Stimulated activated CD8-positive, alpha-beta memory T cell treated with anti-CD3 and anti-CD28 coated beads, Interleukin-12 subunit alpha, Interleukin-12 subunit beta, amount 100 ng/mL, for 4 hours (primary cell): ENCODE data around the gene BACE1-AS.
"Not testable (repeated sequence)": the region's sequence is repeated elsewhere in the genome, so short reads cannot be mapped to it uniquely, and the experiment has no call there.

Source experiments
- DNase-seq: peaks from one replicate; pipeline ENCODE4 v3.0.0-alpha.2; 2020; ENCODE audit warnings: low read depth

Gene BACE1-AS

GRCh38 chr11:117290809-117291396 lies at the start of gene BACE1-AS:
Gene BACE1-AS (plus strand): TSS chr11:117291346.
- no peak for DNase-seq

GRCh38 chr11:117248341-117248740 lies 42.8 kb upstream of the BACE1-AS start:
- no peak for DNase-seq

- no peak for DNase-seq
Observed at GRCh38 chr11:117249571-117249970, 41.6 kb upstream of the BACE1-AS start.

GRCh38 chr11:117251506-117251905 lies 39.6 kb upstream of the BACE1-AS start:
- DNase-seq = no peak

GRCh38 chr11:117255966-117256365 lies 35.2 kb upstream of the BACE1-AS start:
- no peak for DNase-seq

- DNase-seq = no peak
Observed at GRCh38 chr11:117256573-117256972, 34.6 kb upstream of the BACE1-AS start.

- DNase-seq = no peak
Observed at GRCh38 chr11:117258576-117258975, 32.6 kb upstream of the BACE1-AS start.

GRCh38 chr11:117259417-117259816 lies 31.7 kb upstream of the BACE1-AS start:
- no peak for DNase-seq

- not testable (repeated sequence) for DNase-seq
Observed at GRCh38 chr11:117264624-117265323, 26.4 kb upstream of the BACE1-AS start.

- no peak for DNase-seq
Observed at GRCh38 chr11:117265745-117266144, 25.4 kb upstream of the BACE1-AS start.

GRCh38 chr11:117269856-117270255 lies 21.3 kb upstream of the BACE1-AS start:
- DNase-seq = no peak

GRCh38 chr11:117271208-117271607 lies 19.9 kb upstream of the BACE1-AS start:
- DNase-seq = no peak

GRCh38 chr11:117272175-117272574 lies 19.0 kb upstream of the BACE1-AS start:
- DNase-seq = not testable (repeated sequence)

GRCh38 chr11:117273550-117274289 lies 17.4 kb upstream of the BACE1-AS start:
- no peak for DNase-seq

GRCh38 chr11:117278347-117278746 lies 12.8 kb upstream of the BACE1-AS start:
- no peak for DNase-seq

- DNase-seq = no peak
Observed at GRCh38 chr11:117279711-117280376, 11.3 kb upstream of the BACE1-AS start.

- no peak for DNase-seq
Observed at GRCh38 chr11:117281159-117281558, 10.0 kb upstream of the BACE1-AS start.

- no peak for DNase-seq
Observed at GRCh38 chr11:117281869-117282268, 9.3 kb upstream of the BACE1-AS start.

GRCh38 chr11:117282956-117283355 lies 8.2 kb upstream of the BACE1-AS start:
- no peak for DNase-seq

GRCh38 chr11:117284053-117284452 lies 7.1 kb upstream of the BACE1-AS start:
- DNase-seq = no peak

GRCh38 chr11:117286588-117286987 lies 4.6 kb upstream of the BACE1-AS start:
- DNase-seq = no peak

GRCh38 chr11:117287668-117288067 lies 3.5 kb upstream of the BACE1-AS start:
- no peak for DNase-seq

- DNase-seq = no peak
Observed at GRCh38 chr11:117289795-117290194, 1.4 kb upstream of the BACE1-AS start.
